H9 (cell line): ENCODE data around the gene RBFOX2. TPM values are rescaled to one million over a fixed set of nuclear protein-coding genes. Genes with fewer than 3 reads are reported as not detected.

Source experiments
- DNase-seq: peaks from one replicate; pipeline ENCODE4 v3.0.0-alpha.2; 2017
- H2AFZ ChIP-seq: one replicate; pipeline ENCODE4 v1.6.1; 2013; ENCODE audit warnings: mild to moderate bottlenecking, low read length, control low read depth, moderate library complexity
- H2AK5ac ChIP-seq: 2 replicates; pipeline ENCODE4 v1.6.1; 2013; ENCODE audit warnings: low read length, control low read depth, mixed read lengths; ENCODE audit not compliant: insufficient read length
- H2BK120ac ChIP-seq: one replicate; pipeline ENCODE4 v1.6.1; 2013; ENCODE audit warnings: low read depth, mild to moderate bottlenecking, low read length, control low read depth, inconsistent platforms; ENCODE audit not compliant: poor library complexity, severe bottlenecking
- H2BK12ac ChIP-seq: 2 replicates; pipeline ENCODE4 v1.6.1; 2013; ENCODE audit warnings: low read length, control low read depth, mixed read lengths, low read depth; ENCODE audit not compliant: insufficient read length
- H2BK15ac ChIP-seq: 2 replicates; pipeline ENCODE4 v1.6.1; 2013; ENCODE audit warnings: low read depth, low read length, control low read depth
- H2BK20ac ChIP-seq: one replicate; pipeline ENCODE4 v1.6.1; 2013; ENCODE audit warnings: low read depth, mild to moderate bottlenecking, low read length, control low read depth, inconsistent platforms; ENCODE audit not compliant: poor library complexity, severe bottlenecking
- H2BK5ac ChIP-seq: 2 replicates; pipeline ENCODE4 v1.6.1; 2013; ENCODE audit warnings: low read length, control low read depth, mixed read lengths; ENCODE audit not compliant: insufficient read length
- H3K14ac ChIP-seq: 2 replicates; pipeline ENCODE4 v1.6.1; 2013; ENCODE audit warnings: low read length, control low read depth; ENCODE audit not compliant: insufficient read depth
- H3K18ac ChIP-seq: 2 replicates; pipeline ENCODE4 v1.6.1; 2013; ENCODE audit warnings: low read depth, mild to moderate bottlenecking, mixed read lengths, low read length, control low read depth; ENCODE audit not compliant: insufficient read length
- H3K23ac ChIP-seq: 2 replicates; pipeline ENCODE4 v1.6.1; 2013; ENCODE audit warnings: low read length, control low read depth, mixed read lengths, low read depth; ENCODE audit not compliant: insufficient read length
- H3K23me2 ChIP-seq: 2 replicates; pipeline ENCODE4 v1.6.1; 2013; ENCODE audit warnings: low read depth, mild to moderate bottlenecking, mixed read lengths, low read length, control low read depth; ENCODE audit not compliant: insufficient read length, poor library complexity, severe bottlenecking
- H3K27ac ChIP-seq: 2 replicates; pipeline ENCODE4 v1.5.1; 2013; ENCODE audit warnings: low read length, control low read depth, mixed read lengths, low read depth; ENCODE audit not compliant: insufficient read length
- H3K27me3 ChIP-seq: 2 replicates; pipeline ENCODE4 v1.6.1; 2013; ENCODE audit warnings: low read length, control low read depth, inconsistent platforms; ENCODE audit not compliant: insufficient read depth
- H3K4ac ChIP-seq: 2 replicates; pipeline ENCODE4 v1.6.1; 2013; ENCODE audit warnings: low read depth, mild to moderate bottlenecking, control low read depth, inconsistent platforms, low read length, moderate library complexity
- H3K4me1 ChIP-seq: 2 replicates; pipeline ENCODE4 v1.6.1; 2013; ENCODE audit warnings: low read length, control low read depth, inconsistent platforms; ENCODE audit not compliant: insufficient read depth
- H3K4me2 ChIP-seq: 2 replicates; pipeline ENCODE4 v1.6.1; 2013; ENCODE audit warnings: low read length, control low read depth, mixed read lengths; ENCODE audit not compliant: insufficient read length, insufficient read depth
- H3K56ac ChIP-seq: 2 replicates; pipeline ENCODE4 v1.6.1; 2013; ENCODE audit warnings: low read depth, mild to moderate bottlenecking, mixed read lengths, low read length, control low read depth; ENCODE audit not compliant: insufficient read length
- H3K79me1 ChIP-seq: 2 replicates; pipeline ENCODE4 v1.6.1; 2013; ENCODE audit warnings: low read depth, mild to moderate bottlenecking, moderate library complexity, low read length, control low read depth, inconsistent platforms; ENCODE audit not compliant: insufficient read depth, poor library complexity, severe bottlenecking
- H3K79me2 ChIP-seq: 2 replicates; pipeline ENCODE4 v1.6.1; 2013; ENCODE audit warnings: low read length, control low read depth, inconsistent platforms; ENCODE audit not compliant: insufficient read depth
- H3K9ac ChIP-seq: 2 replicates; pipeline ENCODE4 v1.6.1; 2013; ENCODE audit warnings: low read length, control low read depth, mixed read lengths; ENCODE audit not compliant: insufficient read length; ENCODE audit errors: extremely low read depth
- H3K9me3 ChIP-seq: one replicate; pipeline ENCODE4 v1.6.1; 2013; ENCODE audit warnings: low read depth, low read length, inconsistent platforms; ENCODE audit not compliant: control insufficient read depth
- H3T11ph ChIP-seq: one replicate; pipeline ENCODE4 v1.6.1; 2013; ENCODE audit warnings: mild to moderate bottlenecking, low read length, control low read depth, inconsistent platforms
- H4K20me1 ChIP-seq: one replicate; pipeline ENCODE4 v1.6.1; 2013; ENCODE audit not compliant: control insufficient read depth, insufficient read length, insufficient read depth
- H4K5ac ChIP-seq: 2 replicates; pipeline ENCODE4 v1.6.1; 2013; ENCODE audit warnings: low read depth, mild to moderate bottlenecking, mixed read lengths, low read length, control low read depth; ENCODE audit not compliant: insufficient read length
- H4K8ac ChIP-seq: replicated peaks from 2 replicates; pipeline ENCODE4 v1.6.1; 2013; ENCODE audit warnings: low read length, control low read depth, mixed read lengths, low read depth; ENCODE audit not compliant: insufficient read length
- H4K91ac ChIP-seq: 2 replicates; pipeline ENCODE4 v1.6.1; 2013; ENCODE audit warnings: low read depth, mild to moderate bottlenecking, moderate library complexity, mixed read lengths, low read length, control low read depth; ENCODE audit not compliant: insufficient read length
- H3K27ac Mint-ChIP-seq, 3 experiments: 2 replicates in 2 of 3; 3 replicates in 1 of 3; pipeline ENCODE4 v1.8.0; 2020 to 2021; ENCODE audit warnings: mixed read lengths in 3 of 3, mild to moderate bottlenecking in 1 of 3, moderate library complexity in 1 of 3
- H3K27me3 Mint-ChIP-seq: 2 replicates; pipeline ENCODE4 v1.8.0; 2021; ENCODE audit warnings: low read depth, mild to moderate bottlenecking, moderate library complexity, mixed read lengths
- H3K36me3 Mint-ChIP-seq, 3 experiments: 2 replicates in 2 of 3; 3 replicates in 1 of 3; pipeline ENCODE4 v1.8.0; 2020 to 2021; ENCODE audit warnings: low read depth in 3 of 3, mixed read lengths in 3 of 3; ENCODE audit not compliant: insufficient read depth in 1 of 3
- H3K4me1 Mint-ChIP-seq, 2 experiments: 2 replicates each; pipeline ENCODE4 v1.8.0; 2020; ENCODE audit warnings: mixed read lengths in 2 of 2
- H3K4me3 Mint-ChIP-seq, 2 experiments: 2 replicates in 1 of 2; 3 replicates in 1 of 2; pipeline ENCODE4 v1.8.0; 2020 to 2021; ENCODE audit warnings: mild to moderate bottlenecking in 2 of 2, mixed read lengths in 2 of 2, moderate library complexity in 1 of 2
- H3K9me3 Mint-ChIP-seq, 2 experiments: 2 replicates in 1 of 2; 3 replicates in 1 of 2; pipeline ENCODE4 v1.8.0; 2020; ENCODE audit warnings: mild to moderate bottlenecking in 2 of 2, mixed read lengths in 2 of 2, moderate library complexity in 1 of 2
- WGBS: extraction: QIAGEN DNeasy Blood & Tissue Kit; methylation state at CpG from one replicate; pipeline ENCODE4 v1.1.7; 2013; ENCODE audit warnings: missing lambda C conversion rate, low lambda C conversion rate, mixed read lengths; ENCODE audit not compliant: insufficient read length; ENCODE audit errors: extremely low coverage; 5-methylcytosine and 5-hydroxymethylcytosine counted together
- total RNA-seq: library from RNA; stranded (reverse); gene quantifications from 2 replicates; pipeline ENCODE4 v1.2.1, GENCODE V29; 2021
- TF ChIP-seq, protein P1 (sequence below): fragments of 200-600 bp; sonication (generic); conservative IDR thresholded peaks from 3 replicates; pipeline ENCODE4 v1.8.0; 2021; ENCODE audit warnings: antibody characterized with exemption, mild to moderate bottlenecking

RBFOX2 gene
- total RNA-seq, 1 experiment from 2014 or later, result 84.7 TPM

- Histone ChIP-seq H2BK15ac (no peak overlapping the region), H3K56ac (no peak overlapping the region), H3K79me2 (peaks cover 10% of the 10 kb centered on the region; the same call in 1 of the 2 replicates), H3T11ph (no peak overlapping the region), H3K79me1 (no peaks in the 10 kb centered on the region), H3K4me1 (peaks cover 13% of the 10 kb centered on the region), H3K23me2 (no peaks in the 10 kb centered on the region), H3K4me2 (no peak overlapping the region), H3K18ac (no peak overlapping the region), H2BK5ac (no peak overlapping the region), H3K23ac (no peak overlapping the region), H4K20me1 (no peaks in the 10 kb centered on the region), H2BK120ac (no peak overlapping the region), H2BK20ac (no peak overlapping the region), H3K4ac (no peak overlapping the region), H4K91ac (no peak overlapping the region), H3K9ac (no peak overlapping the region), H3K27ac (no peak overlapping the region), H3K9me3 (no peaks in the 10 kb centered on the region), H3K14ac (no peak overlapping the region), H4K8ac (no peak overlapping the region), H2BK12ac (no peak overlapping the region), H4K5ac (no peak overlapping the region), H3K27me3 (no peaks in the 10 kb centered on the region), H2AK5ac (no peak overlapping the region), H2AFZ (no peak overlapping the region)
- no peak overlapping the region for H3K27ac Mint-ChIP-seq
- H3K27me3 Mint-ChIP-seq, result no peaks in the 10 kb centered on the region
- H3K36me3 Mint-ChIP-seq, result no peaks in the 10 kb centered on the region
- TF ChIP-seq, protein P1, sequence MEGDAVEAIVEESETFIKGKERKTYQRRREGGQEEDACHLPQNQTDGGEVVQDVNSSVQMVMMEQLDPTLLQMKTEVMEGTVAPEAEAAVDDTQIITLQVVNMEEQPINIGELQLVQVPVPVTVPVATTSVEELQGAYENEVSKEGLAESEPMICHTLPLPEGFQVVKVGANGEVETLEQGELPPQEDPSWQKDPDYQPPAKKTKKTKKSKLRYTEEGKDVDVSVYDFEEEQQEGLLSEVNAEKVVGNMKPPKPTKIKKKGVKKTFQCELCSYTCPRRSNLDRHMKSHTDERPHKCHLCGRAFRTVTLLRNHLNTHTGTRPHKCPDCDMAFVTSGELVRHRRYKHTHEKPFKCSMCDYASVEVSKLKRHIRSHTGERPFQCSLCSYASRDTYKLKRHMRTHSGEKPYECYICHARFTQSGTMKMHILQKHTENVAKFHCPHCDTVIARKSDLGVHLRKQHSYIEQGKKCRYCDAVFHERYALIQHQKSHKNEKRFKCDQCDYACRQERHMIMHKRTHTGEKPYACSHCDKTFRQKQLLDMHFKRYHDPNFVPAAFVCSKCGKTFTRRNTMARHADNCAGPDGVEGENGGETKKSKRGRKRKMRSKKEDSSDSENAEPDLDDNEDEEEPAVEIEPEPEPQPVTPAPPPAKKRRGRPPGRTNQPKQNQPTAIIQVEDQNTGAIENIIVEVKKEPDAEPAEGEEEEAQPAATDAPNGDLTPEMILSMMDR, result no peak
- H3K4me3 Mint-ChIP-seq, result no peak overlapping the region
- WGBS, result no CpG with 5 or more reads among the region's 3 CpGs
- H3K4me1 Mint-ChIP-seq, result peaks cover 43 to 48% of the 10 kb centered on the region in 2 experiments
- DNase-seq, result no peak
- H3K9me3 Mint-ChIP-seq, result no peaks in the 10 kb centered on the region
Measured at GRCh38 chr22:35918456-35918855, 110.2 kb downstream of the RBFOX2 start.
